NCI-H1930 (cell line): Measurements from ENCODE around the gene ZNF805.
"Not testable (repeated sequence)": the region's sequence is repeated elsewhere in the genome, so short reads cannot be mapped to it uniquely, and the experiment has no call there.

Experiments
- DNase-seq, 2 experiments: peaks; one replicate each; lab custom pipeline; 2025; lab: John Stamatoyannopoulos, UW

ZNF805 gene

GRCh38 chr19:57269515-57270250 lies 29.3 kb downstream of the ZNF805 start:
- no peak for DNase-seq

GRCh38 chr19:57271280-57271679 lies 30.8 kb downstream of the ZNF805 start:
- DNase-seq, result no peak

DNA sequence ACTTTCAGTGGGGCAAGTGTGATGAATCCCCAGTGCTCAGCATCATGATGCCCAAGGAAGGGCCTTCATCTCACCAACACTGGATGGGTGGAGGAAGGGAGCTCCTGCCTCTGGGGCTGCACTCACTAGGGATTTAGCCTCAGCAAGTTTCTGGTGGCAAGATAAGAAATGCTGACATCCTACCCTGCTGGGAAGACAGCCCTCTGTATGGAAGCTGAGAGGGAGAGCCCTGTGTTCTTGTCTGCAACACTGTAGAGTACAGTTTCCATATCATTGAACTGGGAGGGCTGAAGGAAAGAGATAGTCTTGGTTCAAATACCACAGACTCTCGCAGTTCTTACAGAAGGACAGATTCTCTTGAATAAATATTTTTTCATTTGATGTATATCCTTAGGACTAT lies 32.6 kb downstream of the ZNF805 start:
- DNase-seq, result no peak

DNA sequence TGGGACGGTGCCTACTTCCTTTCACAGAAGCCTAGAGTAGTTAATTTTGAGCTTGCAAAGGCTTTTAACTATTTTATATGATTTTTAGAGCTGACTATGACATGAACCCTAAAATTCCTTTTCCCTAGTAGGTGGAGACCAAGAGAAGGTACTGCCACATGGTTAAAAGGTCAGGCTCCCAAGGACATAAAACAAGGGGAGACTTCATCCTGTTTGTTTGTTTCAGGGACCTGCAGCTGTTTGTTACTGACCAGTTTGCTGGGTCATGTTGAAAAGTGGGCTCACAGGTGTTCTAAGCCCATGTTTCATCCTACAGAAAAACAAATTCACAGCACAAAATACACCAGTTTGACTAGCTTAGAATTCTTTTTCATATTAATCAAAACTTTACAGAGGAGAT lies 36.0 kb downstream of the ZNF805 start:
- no peak for DNase-seq

DNA sequence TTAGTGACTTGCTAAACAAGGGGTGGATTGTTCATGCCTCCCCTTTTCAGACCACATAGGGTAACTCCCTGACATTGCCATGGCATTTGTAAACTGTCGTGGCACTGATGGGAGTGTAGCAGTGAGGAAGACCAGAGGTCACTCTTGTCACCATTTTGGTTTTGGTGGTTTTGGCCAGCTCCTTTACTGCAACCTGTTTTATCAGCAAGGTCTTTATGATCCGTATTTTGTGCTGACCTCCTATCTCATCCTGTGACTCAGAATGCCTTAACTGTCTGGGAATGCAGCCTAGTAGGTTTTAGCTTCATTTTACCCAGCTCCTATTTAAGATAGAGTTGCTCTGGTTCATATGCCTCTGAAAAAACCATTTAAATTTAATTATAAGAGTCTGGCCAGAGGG lies 38.0 kb downstream of the ZNF805 start:
- DNase-seq, result not testable (repeated sequence)

DNA sequence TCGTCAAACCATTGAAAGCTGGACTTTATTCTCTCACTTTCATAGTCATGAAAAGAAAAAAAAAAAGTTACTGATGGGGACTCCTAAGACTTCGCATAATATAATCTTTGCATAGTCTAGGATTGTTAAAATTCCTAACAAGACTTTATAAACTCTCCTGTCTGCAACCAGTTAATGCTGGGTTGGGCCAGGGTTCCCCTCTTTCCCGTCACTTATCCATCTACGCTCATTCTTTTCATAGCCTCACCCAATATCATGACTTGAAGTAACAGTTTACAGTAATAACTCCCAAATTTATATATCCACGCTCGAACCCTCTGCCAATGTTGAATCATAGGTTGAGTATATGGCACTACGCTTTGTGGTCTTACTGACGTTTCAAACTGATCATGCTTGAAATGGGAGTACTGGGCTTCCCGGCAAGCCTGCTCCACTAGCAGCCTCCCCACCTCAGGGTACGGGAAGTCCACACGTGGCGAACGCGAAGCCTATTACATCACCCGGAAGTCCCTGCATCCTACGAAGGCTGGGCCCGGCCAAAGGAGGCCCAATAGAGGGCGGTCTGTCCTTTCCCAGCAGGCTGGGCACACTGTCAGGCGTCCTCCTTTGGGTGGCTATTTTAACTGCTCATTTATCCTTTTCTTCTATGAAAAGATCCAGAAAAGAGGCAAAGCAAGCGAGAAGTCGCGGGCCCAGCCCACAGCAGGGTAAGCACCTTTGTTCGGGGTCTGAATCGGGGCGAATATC lies 39.2 kb downstream of the ZNF805 start:
- DNase-seq, result peak; percentile 96 to 97

DNA sequence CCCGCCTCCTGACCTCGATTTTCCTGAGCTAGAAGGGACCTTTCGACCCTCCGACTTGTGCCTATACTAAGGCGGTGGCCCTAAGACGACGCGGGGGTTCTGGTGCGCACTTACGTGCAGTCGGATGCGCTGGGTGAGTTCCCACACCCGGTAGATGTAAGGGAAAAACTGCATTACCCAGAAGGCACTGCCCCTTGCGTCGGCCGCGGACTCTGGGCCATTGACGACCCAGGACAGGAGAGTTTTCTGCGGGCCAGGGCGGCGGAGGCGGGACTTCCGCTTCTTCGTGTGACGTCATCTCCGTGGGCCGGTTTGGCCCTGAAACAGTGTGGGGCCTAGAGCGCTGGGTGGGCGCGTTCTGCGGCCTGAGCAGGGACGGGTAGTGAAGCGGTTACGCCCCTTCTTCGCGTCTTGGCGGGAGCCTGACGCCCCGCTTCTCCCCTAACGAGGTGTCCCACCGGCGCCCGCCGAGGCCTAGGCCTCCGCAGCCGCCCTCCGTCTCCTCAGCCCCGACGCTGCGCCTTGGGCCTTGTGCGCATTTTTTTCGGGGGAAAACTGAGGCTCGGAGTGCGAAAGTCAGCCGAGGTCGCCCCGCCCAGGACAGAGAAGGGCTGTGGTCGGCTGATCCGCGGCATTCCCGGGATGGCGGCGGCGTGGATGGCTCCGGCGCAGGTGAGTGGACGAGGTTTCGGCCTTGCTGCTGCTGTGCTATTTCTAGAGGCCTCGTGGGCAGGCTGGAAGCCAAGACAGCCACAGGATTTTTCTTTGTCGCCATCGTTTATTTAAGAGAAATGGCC lies 39.9 kb downstream of the ZNF805 start, which contains the start of gene ZNF460:
Gene ZNF460 (plus strand): TSS at position 321 of the 797 bp plus-strand sequence. CDS start 322 bp downstream, at position 643.
- peak; percentile 97 to 98 for DNase-seq

DNA sequence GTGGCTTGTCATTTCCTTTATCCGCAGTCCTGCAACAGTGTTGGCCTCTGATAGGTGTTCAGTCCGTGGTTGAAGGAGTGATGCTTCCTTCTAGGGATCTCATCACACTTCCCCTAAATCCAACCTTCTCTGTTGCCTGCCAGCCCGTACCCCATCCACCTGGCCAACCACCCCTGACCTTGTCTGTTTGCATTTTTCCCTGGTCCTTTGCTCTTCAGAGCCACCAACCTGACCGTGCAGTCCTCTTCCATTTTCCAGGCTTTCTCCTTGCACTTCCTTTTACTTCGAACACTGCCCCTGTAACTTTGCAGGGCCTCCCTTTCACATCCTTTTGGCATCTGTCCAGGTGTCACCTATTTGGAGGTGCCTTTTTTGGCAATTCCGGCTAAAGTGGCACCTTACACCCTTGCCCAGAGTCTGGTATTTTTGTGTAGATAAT lies 40.5 kb downstream of the ZNF805 start:
- DNase-seq, result no peak

DNA sequence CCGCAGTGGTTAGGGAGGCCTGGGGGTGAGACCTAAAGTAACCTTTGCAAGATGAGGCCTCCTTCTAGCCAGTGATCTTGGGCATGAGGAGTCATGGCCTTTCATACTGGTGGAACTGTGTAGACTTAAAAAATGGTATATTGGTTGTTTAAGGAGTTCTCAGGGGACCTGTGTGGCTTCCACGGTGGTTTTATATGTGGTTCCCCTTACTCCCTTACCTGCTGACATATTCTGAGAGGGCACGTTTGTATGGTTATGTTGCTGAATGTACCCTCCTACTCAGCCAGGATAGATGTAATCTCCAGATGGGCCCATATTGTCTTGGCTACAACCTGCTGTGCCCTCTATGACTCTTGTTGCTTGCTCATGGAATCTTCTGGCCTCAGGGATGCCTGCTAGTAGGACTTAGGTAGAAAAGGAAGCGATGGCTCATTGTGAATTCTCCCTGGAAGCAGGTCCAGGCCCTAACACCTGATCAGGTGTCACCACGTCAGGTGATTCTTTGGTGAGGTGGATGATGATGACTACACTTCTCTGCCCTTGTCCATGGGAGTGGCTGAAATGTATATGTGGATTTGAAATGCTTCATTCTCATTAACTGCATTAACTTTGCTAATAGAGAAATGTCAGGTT lies 41.7 kb downstream of the ZNF805 start:
- DNase-seq, result no peak

- no peak for DNase-seq
Measured at GRCh38 chr19:57288373-57288772, 47.9 kb downstream of the ZNF805 start.

- DNase-seq, result no peak
Measured at GRCh38 chr19:57290970-57291369, 50.5 kb downstream of the ZNF805 start.

GRCh38 chr19:57292547-57292946 lies 52.1 kb downstream of the ZNF805 start:
- DNase-seq, result no peak

DNA sequence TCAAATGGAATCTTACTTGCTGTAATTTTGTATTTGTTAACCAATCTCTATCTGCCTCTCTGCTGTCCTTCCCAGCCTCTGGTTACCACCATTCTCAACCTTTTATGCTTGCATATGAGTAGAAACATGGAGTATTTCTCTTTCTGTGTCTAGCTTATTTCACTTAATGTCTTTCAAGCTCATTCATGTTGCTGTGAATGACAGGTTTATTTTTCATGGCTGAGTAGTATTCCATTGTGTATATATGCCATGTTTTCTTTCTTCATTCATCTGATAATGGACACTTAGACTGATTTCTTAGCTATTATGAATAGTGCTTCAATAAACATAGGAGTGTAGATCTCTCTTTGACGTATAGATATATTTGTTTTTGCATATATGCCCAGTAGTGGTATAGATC lies 53.3 kb downstream of the ZNF805 start:
- no peak for DNase-seq

GRCh38 chr19:57302020-57302465 lies 61.6 kb downstream of the ZNF805 start:
- no peak for DNase-seq

DNA sequence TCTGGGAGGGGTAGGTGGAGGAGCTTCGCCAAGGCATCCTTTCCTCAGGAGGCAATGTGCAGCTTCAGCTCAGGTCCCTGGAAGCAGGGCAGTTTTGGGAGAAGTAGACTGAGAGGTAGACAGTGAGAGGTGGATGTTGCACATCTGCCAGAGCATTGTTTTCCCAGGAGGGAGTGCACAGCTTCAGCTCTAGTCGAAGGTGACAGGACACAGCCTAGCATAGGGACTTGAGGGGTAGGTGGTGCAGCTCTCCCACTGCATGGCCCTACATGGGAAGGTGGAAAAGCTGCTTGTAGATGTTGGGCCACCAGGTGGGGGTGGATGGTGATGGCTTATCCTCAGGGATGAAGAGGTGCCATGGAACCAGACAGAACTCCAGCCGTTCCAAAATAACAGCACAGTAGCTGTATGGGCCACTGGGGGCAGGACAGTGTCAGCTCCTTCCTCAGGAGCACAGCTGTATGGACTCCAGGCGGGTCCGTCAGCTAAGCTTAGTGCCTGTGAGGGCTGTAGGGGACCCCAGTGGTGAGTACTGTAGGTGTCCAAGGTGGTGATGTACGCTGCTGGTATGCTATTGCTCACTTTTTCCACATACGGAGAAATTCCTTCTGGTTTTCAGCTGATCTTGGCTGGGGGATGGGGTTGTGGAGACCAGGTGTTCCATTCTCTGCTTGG lies 62.4 kb downstream of the ZNF805 start:
- DNase-seq, result no peak
